ENCODE measurements around the gene FHAD1. TPM values are rescaled to one million over a fixed set of nuclear protein-coding genes. Genes with fewer than 3 reads are reported as not detected.
"Not testable (repeated sequence)": the region's sequence is repeated elsewhere in the genome, so short reads cannot be mapped to it uniquely, and the experiment has no call there.

The FHAD1 gene
- total RNA-seq, 4 donors from 2014 or later, result 0.96 TPM; not detected in 3

DNA sequence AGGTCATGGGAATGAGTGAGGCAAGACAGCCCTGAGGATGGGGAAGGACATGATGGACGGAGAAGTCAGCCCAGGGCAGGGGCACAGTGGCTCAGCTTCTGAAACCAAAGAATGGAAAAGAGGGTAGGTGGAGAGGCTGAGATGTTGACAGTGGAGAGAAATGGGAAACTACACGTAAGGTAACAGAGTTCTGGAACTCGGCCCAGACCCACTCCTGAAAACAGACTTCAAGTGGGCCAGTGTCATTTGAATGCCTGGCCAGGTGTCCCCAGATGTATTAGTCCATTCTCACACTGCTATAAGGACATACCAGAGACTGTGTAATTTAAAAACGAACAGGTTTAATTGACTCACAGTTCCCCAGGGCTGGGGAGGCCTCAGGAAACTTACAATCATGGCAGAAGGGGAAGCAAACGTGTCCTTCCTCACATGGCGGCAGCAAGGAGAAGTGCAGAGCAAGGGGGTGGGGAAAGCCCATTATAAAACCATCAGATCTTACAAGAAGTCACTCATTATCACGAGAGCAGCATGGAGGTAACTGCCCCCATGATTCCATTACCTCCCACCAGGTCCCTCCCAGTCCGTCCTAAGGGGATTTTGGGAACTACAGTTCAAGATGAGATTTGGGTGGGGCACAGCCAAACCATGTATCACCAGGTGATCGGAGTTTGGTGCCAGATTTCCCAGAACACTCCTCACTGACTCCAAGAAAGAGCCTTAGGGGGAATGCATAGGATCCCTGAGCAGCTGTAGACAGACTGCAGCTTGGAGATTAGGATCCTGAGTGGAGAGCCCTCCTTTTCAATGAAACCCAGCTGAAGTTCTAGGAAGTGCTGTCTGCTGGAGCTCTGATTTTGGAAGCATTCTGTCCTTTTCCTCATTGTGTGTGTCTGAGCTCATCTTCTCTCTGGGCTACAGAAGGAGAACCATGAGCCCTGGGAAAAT lies 40.3 kb downstream of the FHAD1 start:
- TF ChIP-seq, protein P1, sequence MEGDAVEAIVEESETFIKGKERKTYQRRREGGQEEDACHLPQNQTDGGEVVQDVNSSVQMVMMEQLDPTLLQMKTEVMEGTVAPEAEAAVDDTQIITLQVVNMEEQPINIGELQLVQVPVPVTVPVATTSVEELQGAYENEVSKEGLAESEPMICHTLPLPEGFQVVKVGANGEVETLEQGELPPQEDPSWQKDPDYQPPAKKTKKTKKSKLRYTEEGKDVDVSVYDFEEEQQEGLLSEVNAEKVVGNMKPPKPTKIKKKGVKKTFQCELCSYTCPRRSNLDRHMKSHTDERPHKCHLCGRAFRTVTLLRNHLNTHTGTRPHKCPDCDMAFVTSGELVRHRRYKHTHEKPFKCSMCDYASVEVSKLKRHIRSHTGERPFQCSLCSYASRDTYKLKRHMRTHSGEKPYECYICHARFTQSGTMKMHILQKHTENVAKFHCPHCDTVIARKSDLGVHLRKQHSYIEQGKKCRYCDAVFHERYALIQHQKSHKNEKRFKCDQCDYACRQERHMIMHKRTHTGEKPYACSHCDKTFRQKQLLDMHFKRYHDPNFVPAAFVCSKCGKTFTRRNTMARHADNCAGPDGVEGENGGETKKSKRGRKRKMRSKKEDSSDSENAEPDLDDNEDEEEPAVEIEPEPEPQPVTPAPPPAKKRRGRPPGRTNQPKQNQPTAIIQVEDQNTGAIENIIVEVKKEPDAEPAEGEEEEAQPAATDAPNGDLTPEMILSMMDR (IDR thresholded peaks at IDR 0.05), result no peak
- ATAC-seq (ENCODE audit: low FRiP score) (no peak), DNase-seq (ENCODE audit: low spot score) (no peak)

GRCh38 chr1:15288173-15288926 lies 41.3 kb downstream of the FHAD1 start:
- DNase-seq (ENCODE audit: low spot score) (no peak), ATAC-seq (ENCODE audit: low FRiP score) (no peak)
- TF ChIP-seq, protein P1 (IDR thresholded peaks at IDR 0.05), result no peak

DNA sequence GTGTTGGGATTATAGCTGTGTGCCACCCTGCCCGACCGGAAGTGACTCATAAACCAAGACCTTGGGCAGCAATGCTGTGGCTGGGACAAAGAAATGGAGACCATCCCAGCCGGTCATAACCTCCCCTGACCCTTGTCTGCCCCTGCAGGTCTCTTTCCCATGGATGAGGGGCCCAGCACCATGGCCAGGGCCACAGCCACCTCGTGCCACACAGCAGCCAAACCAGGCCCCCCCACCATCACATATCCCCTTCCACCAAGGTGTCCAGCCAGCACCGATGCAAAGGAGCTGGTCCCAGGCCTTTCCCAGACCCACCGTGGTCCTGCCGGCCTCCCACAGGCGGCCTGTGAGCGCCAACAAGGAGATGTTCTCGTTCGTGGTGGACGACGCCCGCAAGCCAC lies 42.2 kb downstream of the FHAD1 start:
- TF ChIP-seq, protein P1 (IDR thresholded peaks at IDR 0.05), result no peak
- DNase-seq (ENCODE audit: low spot score) (no peak), ATAC-seq (ENCODE audit: low FRiP score) (no peak)

DNA sequence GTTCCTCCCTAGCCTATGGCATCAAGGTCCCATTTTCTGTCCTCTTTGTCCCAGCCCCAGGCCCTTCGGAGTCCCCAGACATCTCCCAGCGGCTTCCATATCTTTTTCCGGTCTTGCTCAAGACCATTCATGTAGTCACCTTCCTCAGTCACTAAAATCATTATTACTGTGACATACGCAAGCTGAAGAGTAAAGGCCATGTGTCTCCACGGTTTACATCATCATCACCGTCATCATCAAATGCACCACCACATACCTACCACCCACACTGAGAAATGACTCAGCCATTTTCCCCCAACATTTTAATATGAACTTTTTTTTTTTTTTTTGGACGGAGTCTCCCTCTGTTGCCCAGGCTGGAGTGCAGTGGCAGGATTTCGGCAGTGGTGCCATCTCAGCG lies 43.4 kb downstream of the FHAD1 start:
- DNase-seq (ENCODE audit: low spot score) (no peak), ATAC-seq (ENCODE audit: low FRiP score) (no peak)
- TF ChIP-seq, protein P1 (IDR thresholded peaks at IDR 0.05), result no peak

GRCh38 chr1:15295696-15296095 lies 48.7 kb downstream of the FHAD1 start:
- DNase-seq (ENCODE audit: low spot score) (no peak), ATAC-seq (ENCODE audit: low FRiP score) (no peak)
- TF ChIP-seq, protein P1 (IDR thresholded peaks at IDR 0.05), result no peak

DNA sequence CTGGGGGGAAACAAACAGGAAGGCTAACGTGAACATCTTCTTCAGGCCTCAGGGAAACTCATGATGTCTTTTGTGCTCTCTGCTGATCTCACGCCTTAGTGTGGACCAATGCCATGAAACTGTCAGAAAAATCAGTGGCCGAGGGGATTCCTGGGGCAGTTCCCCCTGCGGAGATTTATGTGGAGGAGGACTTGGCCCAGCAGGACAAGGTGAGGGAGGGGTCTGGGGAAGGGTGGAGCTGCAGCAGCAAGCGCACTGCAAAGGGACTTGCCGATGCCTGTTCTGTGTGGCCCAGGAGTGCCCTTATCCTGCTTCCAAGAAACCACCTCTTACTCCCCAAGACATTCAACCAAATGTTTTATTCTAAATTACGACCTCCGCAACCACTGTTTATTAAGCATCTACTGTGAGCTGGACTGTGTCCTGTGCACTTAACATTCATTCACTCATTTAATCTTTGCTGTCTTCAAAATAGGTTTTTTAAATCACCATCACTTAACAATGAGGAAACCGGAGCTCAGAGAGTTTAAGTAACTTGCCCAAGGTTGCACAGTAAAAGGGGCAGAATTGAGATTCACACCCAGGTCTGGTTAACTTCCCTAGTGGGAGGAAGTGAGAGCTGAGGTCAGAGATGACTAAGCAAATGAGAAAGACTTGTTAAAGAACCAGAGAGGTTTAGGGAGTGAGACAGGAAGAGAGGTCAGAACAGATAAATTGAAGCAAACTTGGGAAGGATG lies 49.7 kb downstream of the FHAD1 start:
- DNase-seq (ENCODE audit: low spot score) (no peak), ATAC-seq (ENCODE audit: low FRiP score) (no peak)
- TF ChIP-seq, protein P1 (IDR thresholded peaks at IDR 0.05), result no peak

GRCh38 chr1:15297975-15298374 lies 51.0 kb downstream of the FHAD1 start:
- not testable (repeated sequence) for ATAC-seq (ENCODE audit: low FRiP score); DNase-seq (ENCODE audit: low spot score)
